AG04450 (cell line): ENCODE data around the gene ZFYVE28. TPM values are rescaled to one million over a fixed set of nuclear protein-coding genes. Genes with fewer than 3 reads are reported as not detected.

Source experiments
- CTCF ChIA-PET: fragments of 300-600, 350-600 bp; formaldehyde crosslinking; extraction: SDS; loops from one replicate; lab custom pipeline; 2022; ENCODE audit warnings: antibody characterized with exemption, inconsistent platforms; lab: Charles Lee
- POLR2A ChIA-PET: fragments of 350-600 bp; formaldehyde crosslinking; extraction: SDS; loops from one replicate; lab custom pipeline; 2021; ENCODE audit warnings: antibody characterized with exemption, inconsistent platforms; lab: Yijun Ruan, JAX
- DNase-seq: peaks from one replicate; pipeline ENCODE4 v3.0.0-alpha.2; 2011; ENCODE audit warnings: low read depth, low spot score
- H3K27ac ChIP-seq: one replicate; pipeline ENCODE4 v1.5.1; 2012; ENCODE audit warnings: low read depth, low read length, control low read depth
- H3K27me3 ChIP-seq: one replicate; pipeline ENCODE4 v1.6.0; 2012; ENCODE audit warnings: low read length; ENCODE audit not compliant: control insufficient read depth, insufficient read depth
- H3K4me3 ChIP-seq: 2 replicates; pipeline ENCODE4 v1.5.1; 2011; ENCODE audit warnings: mild to moderate bottlenecking, low read depth, low read length, control low read depth
- H3K9me3 ChIP-seq: 2 replicates; pipeline ENCODE4 v1.5.1; 2012; ENCODE audit warnings: low read length; ENCODE audit not compliant: control insufficient read depth, insufficient read depth
- polyA plus RNA-seq: library from polyadenylated mRNA; depleted of rRNA; stranded (reverse); fragments of >200 nt; gene quantifications from 2 replicates; pipeline ENCODE4 v1.2.3, GENCODE V29; 2011
- TF ChIP-seq, protein P1 (sequence below): IDR thresholded peaks from 2 replicates; pipeline ENCODE4 v1.5.1; 2011; ENCODE audit warnings: low read depth, low read length, control low read depth, inconsistent platforms

The ZFYVE28 gene
- polyA plus RNA-seq, 1 experiment: 2.2 TPM

DNA sequence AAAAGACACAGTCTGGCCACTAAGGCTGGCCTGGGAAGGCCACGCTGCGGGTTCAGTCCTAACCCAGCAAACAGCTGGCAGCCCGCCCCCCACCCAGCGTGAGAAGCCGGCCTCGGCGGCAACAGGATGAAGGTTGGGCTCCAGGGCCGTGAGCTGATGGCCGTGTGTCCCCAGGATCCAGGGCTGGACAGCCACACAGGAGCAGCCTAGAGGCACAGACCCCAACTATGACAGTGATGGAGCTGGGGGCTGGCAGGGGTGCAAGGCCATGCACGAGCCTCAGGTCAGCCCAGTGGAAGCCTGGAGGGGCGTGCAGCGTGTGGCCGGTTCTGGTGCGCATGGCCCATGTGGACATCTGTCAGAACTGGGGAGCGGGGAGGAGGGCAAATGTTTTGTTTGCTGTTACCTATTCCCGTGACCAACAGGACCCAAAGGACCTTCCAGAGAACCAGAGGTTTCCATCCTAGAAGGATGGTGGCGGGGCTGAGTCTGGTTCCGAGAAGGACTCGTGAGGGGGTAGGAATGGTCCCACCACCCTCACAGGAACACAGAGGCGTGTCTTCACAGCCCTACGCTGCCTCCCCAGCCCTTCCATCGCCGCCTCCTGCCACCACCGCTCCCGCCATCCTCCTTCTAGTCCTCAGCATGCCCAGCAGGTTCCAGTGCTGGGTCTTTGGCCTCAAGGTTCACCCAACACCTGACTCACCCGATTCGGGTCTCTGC, 46.5 kb downstream of the ZFYVE28 start:
- Histone ChIP-seq H3K27ac (no peak overlapping the region), H3K4me3 (no peak overlapping the region), H3K27me3 (peaks cover 42% of the 10 kb centered on the region), H3K9me3 (peaks cover 8% of the 10 kb centered on the region)
- no peak for DNase-seq
- CTCF ChIA-PET: no interaction called here
- TF ChIP-seq, protein P1, sequence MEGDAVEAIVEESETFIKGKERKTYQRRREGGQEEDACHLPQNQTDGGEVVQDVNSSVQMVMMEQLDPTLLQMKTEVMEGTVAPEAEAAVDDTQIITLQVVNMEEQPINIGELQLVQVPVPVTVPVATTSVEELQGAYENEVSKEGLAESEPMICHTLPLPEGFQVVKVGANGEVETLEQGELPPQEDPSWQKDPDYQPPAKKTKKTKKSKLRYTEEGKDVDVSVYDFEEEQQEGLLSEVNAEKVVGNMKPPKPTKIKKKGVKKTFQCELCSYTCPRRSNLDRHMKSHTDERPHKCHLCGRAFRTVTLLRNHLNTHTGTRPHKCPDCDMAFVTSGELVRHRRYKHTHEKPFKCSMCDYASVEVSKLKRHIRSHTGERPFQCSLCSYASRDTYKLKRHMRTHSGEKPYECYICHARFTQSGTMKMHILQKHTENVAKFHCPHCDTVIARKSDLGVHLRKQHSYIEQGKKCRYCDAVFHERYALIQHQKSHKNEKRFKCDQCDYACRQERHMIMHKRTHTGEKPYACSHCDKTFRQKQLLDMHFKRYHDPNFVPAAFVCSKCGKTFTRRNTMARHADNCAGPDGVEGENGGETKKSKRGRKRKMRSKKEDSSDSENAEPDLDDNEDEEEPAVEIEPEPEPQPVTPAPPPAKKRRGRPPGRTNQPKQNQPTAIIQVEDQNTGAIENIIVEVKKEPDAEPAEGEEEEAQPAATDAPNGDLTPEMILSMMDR: no peak
- POLR2A ChIA-PET: no interaction called here

DNA sequence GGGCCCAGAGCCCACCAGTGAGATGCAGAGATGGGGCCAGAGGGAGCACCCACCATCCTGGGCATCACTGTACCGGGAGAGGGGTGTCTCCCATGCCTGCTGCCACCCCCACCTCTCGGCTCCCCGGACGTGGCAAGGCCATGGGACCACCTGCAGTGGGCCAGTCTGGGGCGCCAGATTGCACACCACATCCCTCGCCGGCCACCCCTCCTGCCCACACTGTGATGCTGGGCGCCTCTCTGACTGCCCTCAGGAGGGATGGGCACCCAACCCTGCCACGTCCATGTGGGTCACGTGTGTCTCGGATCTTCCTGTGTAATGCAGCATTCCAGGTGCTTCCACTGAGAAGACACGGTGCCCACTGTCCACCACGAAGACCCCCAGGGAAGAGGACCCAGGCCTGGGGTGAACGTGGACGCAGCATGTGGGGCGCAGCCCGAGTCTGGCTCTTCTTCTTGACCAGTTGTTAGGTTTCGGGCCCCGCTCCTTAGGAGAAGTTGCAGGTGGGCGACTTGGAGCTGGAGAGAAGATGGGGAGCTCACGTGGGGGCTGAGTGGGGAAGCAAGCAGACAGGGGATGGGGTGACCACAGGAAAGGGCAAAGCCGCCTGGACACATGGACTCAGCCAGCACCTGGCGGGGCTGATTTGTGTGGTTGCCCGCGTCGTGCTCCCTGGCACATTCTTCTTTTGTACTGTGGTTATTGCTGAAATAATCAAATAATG, 47.7 kb downstream of the ZFYVE28 start:
- H3K27ac ChIP-seq: no peak overlapping the region
- no peak overlapping the region for H3K4me3 ChIP-seq
- peaks cover 46% of the 10 kb centered on the region for H3K27me3 ChIP-seq
- ChIA-PET POLR2A (no interaction called here), CTCF (no interaction called here)
- H3K9me3 ChIP-seq: peaks cover 8% of the 10 kb centered on the region
- DNase-seq: no peak
- TF ChIP-seq, protein P1: no peak

DNA sequence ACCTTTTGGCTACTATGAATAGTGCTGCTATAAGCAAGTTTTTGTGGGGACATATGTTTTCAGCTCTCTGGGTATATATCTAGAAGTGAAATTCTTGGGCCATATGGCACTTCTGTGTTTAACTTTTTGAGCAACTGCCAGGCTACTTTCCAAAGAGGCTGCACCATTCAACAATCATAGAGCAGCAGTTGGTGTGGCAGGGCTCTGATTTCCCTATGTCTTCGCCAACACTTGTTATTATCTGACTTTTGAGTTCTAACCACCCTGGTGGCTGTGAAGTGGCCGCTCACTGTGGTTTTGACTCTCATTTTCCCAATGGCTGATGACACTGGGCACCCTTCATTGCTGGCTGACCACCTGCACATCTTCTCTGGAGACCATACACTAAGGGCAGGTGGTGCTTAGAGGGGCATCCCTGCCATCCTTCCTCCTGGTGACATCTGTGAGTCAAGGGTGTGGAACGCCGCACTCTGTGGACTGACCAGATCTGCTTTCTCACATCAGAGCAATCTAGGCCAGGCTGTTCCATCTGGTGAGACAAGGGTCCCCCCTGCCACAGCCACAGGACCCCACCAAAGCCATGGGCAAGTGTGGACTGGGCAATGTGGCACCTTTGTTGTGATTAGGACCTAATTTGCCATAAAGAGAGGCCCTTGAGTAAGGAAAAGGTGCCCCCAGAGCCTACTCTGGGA, 49.6 kb downstream of the ZFYVE28 start:
- POLR2A ChIA-PET: no interaction called here

DNA sequence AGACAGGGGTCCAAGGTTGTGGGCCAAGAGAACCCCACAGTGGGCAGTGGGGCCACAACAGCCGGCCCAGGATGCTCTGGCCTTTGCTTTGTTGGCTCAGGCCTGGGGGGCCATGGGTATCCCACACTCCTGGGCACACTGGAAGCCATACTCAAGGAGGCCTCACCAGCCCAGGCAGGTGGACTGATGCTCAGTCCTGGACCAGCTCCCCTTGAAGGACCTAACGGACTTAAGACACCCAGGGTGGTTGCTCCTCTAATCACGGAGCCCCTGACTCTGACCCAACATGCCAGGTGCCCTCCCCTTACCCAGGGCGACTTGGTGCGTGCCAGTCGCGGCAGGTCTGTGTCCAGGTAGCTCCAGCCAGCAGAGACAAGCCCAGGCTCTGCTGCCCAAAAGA, 50.8 kb downstream of the ZFYVE28 start:
- ChIA-PET CTCF (no interaction called here), POLR2A (interaction anchor here (1.1 kb wide), 1 partner anchor 105 kb away, joined by 6 read pairs; the partner anchor contains the start of gene MXD4)
- TF ChIP-seq, protein P1: no peak
- H3K27ac ChIP-seq: no peak overlapping the region
- H3K27me3 ChIP-seq: peaks cover 45% of the 10 kb centered on the region
- H3K4me3 ChIP-seq: no peak overlapping the region
- DNase-seq: no peak
- H3K9me3 ChIP-seq: peaks cover 8% of the 10 kb centered on the region

More for the DNA sequence above, 49.6 kb downstream of the ZFYVE28 start:
- no peak for DNase-seq
- TF ChIP-seq, protein P1: no peak
- peaks cover 51% of the 10 kb centered on the region for H3K27me3 ChIP-seq
- no peak overlapping the region for H3K4me3 ChIP-seq
- CTCF ChIA-PET: no interaction called here
- H3K9me3 ChIP-seq: peaks cover 8% of the 10 kb centered on the region
- no peak overlapping the region for H3K27ac ChIP-seq
